ENCODE data around the gene SBF2.

Gene SBF2

DNA sequence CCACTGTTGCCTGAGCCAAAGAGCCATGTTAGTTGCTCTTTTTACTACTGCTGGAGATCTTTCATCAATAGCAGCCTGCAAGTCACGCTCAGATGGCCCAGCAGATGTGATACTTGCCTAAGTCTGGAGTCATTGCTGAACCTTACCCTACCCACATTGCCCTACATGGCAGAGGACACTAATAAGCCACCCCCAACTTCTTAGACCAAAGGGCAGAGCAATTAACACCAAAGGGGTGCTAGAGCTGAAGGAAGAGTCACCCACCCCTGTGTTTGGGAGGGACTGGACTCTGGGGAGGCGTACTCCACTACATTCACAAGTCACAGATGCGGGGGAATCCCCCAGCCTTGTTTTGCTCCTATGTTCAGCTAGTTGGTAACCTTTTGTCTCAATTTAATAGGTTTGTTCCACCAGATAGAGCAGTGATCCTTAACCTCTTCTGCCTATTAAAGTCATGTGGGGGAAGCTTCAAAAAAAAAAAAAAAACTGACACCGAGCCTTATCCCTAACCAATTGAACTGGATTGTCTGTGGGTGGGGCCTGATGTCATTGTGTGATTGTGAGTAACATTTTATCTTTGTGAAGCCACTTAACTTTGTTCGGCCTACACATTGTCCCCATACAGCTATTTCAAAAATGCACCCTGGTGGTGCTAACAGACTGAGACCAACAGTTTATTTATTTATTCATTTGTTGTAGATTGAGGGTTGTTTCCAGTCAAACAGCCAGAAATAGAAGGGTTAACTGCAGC, 23.9 kb upstream of the SBF2 start:
- DNase-seq (ENCODE audit: low read depth): no peak

DNA sequence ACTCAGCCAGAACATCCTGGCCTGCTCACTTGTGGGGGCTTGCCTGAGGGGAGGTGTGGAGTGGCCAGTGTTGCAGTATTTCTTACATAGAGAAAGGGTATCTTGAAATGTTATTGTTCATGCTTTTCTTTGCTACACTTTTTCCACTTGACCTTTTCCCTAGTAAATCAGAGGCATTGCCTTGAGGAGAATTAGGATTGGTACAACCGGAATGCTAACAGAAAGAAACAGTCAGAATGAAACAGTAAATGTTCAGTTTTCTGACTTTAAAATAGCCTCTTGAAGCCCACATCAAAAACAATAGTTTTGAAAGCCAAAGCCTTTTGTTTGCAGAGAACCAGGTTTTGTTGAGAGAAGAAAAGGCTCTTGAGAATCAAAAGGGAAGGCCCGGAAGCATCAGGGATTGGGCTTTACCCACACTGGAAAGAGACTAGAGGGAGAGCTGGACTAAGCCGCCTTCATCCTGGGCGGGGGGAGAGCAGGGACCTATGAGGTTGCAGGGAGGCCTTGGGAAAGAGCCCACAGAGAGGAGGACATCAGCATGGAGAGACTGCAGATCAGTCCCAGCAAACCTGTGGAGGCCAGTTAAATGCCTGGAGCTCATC, 23.2 kb upstream of the SBF2 start:
- DNase-seq (ENCODE audit: low read depth): no peak

DNA sequence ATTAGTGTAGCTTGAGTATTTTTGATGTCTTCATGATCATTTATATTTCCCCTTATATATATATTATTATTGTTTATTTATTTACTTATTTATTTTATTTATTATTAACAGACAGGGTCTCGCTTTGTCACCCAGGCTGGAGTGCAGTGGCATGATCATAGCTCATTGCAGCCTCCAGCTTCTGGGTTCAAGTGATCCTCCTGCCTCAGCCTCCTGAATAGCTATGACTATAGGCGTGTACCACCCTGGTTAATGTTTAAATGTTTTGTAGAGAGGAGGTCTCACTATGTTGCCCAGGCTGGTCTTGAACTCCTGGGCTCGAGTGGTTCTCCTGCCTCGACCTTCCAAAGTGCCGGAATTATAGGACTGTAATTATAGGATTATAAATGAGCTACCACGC, 21.1 kb upstream of the SBF2 start:
- no peak for DNase-seq (ENCODE audit: low read depth)

GRCh38 chr11:10314199-10315072, 20.4 kb upstream of the SBF2 start:
- no peak for DNase-seq (ENCODE audit: low read depth)

GRCh38 chr11:10311802-10312201, 17.8 kb upstream of the SBF2 start:
- DNase-seq (ENCODE audit: low read depth): no peak

DNA sequence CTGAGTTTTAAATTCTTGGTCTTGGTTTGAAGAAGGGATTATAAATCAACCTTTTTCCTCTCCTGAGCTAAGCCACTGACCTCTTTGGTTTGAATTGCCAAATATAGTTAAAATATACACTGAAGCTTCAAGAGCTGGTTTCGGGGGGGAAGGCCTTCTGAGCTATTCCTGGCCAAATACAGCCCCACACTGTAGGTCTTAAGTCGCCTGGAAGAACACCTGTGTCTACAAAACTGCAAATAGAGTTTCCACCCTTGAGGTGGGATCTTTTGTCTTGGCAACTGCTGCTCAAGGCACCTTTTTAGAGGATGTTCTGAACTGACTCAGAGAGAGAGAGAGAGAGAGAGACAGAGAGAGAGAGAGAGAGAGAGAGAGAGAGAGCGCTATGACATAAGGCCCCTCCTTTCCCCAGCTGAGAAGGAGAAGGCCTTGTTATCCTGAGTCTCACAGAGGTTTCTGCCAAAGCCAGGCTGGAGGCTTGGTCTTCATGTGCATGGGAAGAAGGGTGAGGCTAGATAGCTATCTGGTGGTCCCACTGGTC, 16.4 kb upstream of the SBF2 start:
- no peak for DNase-seq (ENCODE audit: low read depth)

GRCh38 chr11:10309163-10310093, 15.4 kb upstream of the SBF2 start:
- DNase-seq (ENCODE audit: low read depth): no peak

- no peak for DNase-seq (ENCODE audit: low read depth)
These were observed 14.4 kb upstream of the SBF2 start for GRCh38 chr11:10308201-10308954.

DNA sequence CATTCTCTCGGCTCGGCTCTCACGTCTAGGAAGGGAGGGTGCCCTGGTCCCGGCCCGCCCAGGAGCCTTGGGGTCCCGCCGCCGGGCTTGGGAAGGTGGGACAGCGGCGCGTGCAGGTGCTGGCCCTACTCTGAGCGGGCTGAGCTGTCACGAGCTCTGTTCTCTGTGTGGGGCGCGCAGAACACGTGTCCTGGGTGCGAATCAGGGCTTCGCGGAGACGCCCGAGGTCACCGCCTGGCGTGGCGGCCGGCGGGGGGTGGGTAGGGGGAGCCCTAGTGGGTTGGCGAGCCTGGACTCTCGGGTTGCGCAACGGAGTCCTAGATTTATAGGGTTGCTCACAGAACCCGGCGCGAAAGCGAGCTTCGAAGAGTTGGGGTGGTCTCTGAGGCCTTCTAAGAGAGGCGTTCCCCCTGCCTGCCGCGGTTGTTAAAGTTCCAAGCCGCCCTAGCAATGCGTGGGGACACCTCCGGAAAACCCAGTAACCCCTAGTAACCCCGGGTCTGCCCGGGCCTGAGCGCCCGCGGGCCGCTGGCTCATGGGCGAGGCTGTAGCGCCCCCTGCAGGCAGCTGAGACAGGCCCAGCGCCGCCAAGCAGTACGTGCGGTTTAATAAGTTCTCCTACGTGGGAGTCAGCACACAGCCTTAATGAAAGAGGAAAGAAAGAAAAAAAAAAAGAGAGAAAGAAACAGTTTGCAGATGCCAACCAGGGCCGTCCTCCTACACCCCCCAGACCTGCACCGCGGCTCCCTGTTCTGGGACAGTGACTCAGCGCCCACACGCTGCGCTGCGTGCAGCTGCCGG, 13.6 kb upstream of the SBF2 start:
- DNase-seq (ENCODE audit: low read depth): peak; percentile 68

GRCh38 chr11:10307022-10307399, 13.0 kb upstream of the SBF2 start:
- DNase-seq (ENCODE audit: low read depth): no peak

GRCh38 chr11:10305964-10306918, 12.2 kb upstream of the SBF2 start:
- DNase-seq (ENCODE audit: low read depth): no peak

- DNase-seq (ENCODE audit: low read depth): no peak
These were observed 11.4 kb upstream of the SBF2 start for GRCh38 chr11:10305262-10305963.

GRCh38 chr11:10304495-10305261, 10.7 kb upstream of the SBF2 start, which contains the start of gene ADM:
TSS of gene ADM (plus strand) at chr11:10305073. CDS start at chr11:10305701, 628 bp downstream.
- no peak for DNase-seq (ENCODE audit: low read depth)

- DNase-seq (ENCODE audit: low read depth): no peak
These were observed 9.7 kb upstream of the SBF2 start for GRCh38 chr11:10303558-10304363.

DNA sequence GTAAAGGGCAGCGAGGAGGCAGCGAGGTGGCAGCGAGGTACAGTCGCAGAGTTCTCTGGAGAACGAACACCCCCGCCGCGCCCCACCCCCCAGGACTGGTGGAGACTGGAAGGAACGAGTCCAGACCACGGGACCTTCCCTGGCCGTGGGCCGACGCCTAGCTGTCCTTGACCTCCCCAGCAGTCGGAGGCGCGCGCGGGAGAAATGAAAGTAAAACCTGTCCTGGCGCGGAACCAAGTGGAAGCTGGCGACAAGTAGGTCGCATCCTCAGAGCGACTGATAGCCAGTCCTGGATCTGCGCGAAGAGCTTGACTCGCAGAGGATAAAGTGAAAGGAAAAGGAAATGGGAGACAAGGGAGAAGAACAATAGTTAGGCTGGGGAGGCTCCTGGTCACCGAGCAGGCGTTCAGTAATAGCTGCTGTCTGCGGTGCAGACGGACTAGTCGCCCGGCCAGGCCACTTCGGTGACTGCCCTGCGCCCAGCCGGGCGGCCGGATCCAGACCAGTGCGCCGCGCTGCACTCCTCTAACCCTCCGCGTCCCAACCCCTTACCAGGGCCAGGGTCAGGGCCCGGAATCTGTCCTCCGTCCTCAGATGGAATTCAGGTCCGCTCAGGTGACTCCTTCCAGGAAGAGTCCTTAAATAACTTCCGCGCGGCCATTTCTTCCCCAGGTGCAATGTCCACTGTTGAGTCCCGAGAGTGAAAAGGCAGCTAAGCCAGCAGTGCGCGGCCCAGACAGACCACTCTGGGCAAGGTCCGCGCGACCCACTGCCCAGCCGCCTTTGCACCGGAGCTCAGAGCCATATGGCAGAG, 8.9 kb upstream of the SBF2 start:
- DNase-seq (ENCODE audit: low read depth): peak; percentile 55
